Activated B cell treated with CpG ODN at 0.5 μM for 24 hours (primary cell): ENCODE measurements around the gene UROD. TPM values are rescaled to one million over a fixed set of nuclear protein-coding genes. Genes with fewer than 3 reads are reported as not detected.
"Not testable (repeated sequence)": the region's sequence is repeated elsewhere in the genome, so short reads cannot be mapped to it uniquely, and the experiment has no call there.

Source experiments
- ATAC-seq: fragments of 200-7000 bp; cut with Tn5 transposase; one replicate; pipeline ENCODE4 v1.10.0; 2021; ENCODE audit warnings: low read depth, mild to moderate bottlenecking, moderate library complexity
- CTCF ChIA-PET: fragments of 350-600 bp; sonication (Branson Sonifier 250); formaldehyde crosslinking; loops from one replicate; lab custom pipeline; 2021; ENCODE audit warnings: antibody characterized with exemption; lab: Charles Lee
- POLR2A ChIA-PET: fragments of 350-600 bp; sonication (Branson Sonifier 250); formaldehyde crosslinking; loops from one replicate; lab custom pipeline; 2021; ENCODE audit warnings: antibody characterized with exemption; lab: Charles Lee
- DNase-seq: peaks from one replicate; pipeline ENCODE4 v3.0.0; 2022
- H3K27ac Mint-ChIP-seq: one replicate; pipeline ENCODE4 v1.8.0; 2020; ENCODE audit warnings: mixed read lengths
- H3K27me3 Mint-ChIP-seq: one replicate; pipeline ENCODE4 v1.8.0; 2021; ENCODE audit warnings: mixed read lengths
- H3K36me3 Mint-ChIP-seq: one replicate; pipeline ENCODE4 v1.8.0; 2021; ENCODE audit warnings: low read depth, mixed read lengths
- H3K4me1 Mint-ChIP-seq: one replicate; pipeline ENCODE4 v1.8.0; 2021; ENCODE audit warnings: mixed read lengths
- H3K4me3 Mint-ChIP-seq: one replicate; pipeline ENCODE4 v1.8.0; 2020; ENCODE audit warnings: mild to moderate bottlenecking, mixed read lengths
- H3K9me3 Mint-ChIP-seq: one replicate; pipeline ENCODE4 v1.8.0; 2020; ENCODE audit warnings: mixed read lengths
- CTCF ChIP-seq: fragments of 200-600 bp; IDR thresholded peaks from one replicate; pipeline ENCODE4 v1.8.0; 2022; ENCODE audit warnings: antibody characterized with exemption, mild to moderate bottlenecking
- intact Hi-C: fragments of 100-400 bp; cut with micrococcal nuclease; formaldehyde crosslinking; loops from one replicate; pipeline ENCODE4 v1.15.1; 2024
- total RNA-seq: library from RNA; stranded (reverse); gene quantifications from 2 replicates; pipeline ENCODE4 v1.2.3, GENCODE V29; 2022

Gene UROD
- total RNA-seq, 1 donor from 2014 or later, result 60.3 TPM

GRCh38 chr1:45051005-45051772 lies 39.1 kb downstream of the UROD start:
- TF ChIP-seq CTCF, result no peak
- ChIA-PET POLR2A (interaction anchor here (0.6 to 1.3 kb wide), 4 partner anchors 21 to 293 kb away, joined by 3 to 6 read pairs (median 4); no protein-coding TSS in a partner anchor), CTCF (interaction anchor here (1.4 to 1.7 kb wide), 3 partner anchors 33 to 249 kb away, joined by 3 to 4 read pairs (median 4); no protein-coding TSS in a partner anchor)
- Mint-ChIP-seq H3K27me3 (no peaks in the 10 kb centered on the region), H3K9me3 (no peaks in the 10 kb centered on the region), H3K4me1 (peaks cover 30% of the 10 kb centered on the region), H3K4me3 (peak overlapping the region; percentile 64), H3K27ac (peak overlapping the region; percentile 87), H3K36me3 (no peaks in the 10 kb centered on the region)
- intact Hi-C loops, result no loop called here
- peak; percentile 42 for ATAC-seq
- no peak for DNase-seq

- no peak for TF ChIP-seq CTCF
- Mint-ChIP-seq H3K36me3 (no peaks in the 10 kb centered on the region), H3K9me3 (no peaks in the 10 kb centered on the region), H3K4me1 (peaks cover 14% of the 10 kb centered on the region), H3K27ac (no peak overlapping the region), H3K4me3 (no peak overlapping the region), H3K27me3 (no peaks in the 10 kb centered on the region)
- CTCF ChIA-PET, result no interaction called here
- POLR2A ChIA-PET, result no interaction called here
- no peak for ATAC-seq
- intact Hi-C loops, result no loop called here
- DNase-seq, result no peak
Observed at GRCh38 chr1:45057542-45057941, 45.5 kb downstream of the UROD start.

GRCh38 chr1:45059829-45060228 lies 47.8 kb downstream of the UROD start:
- DNase-seq, result no peak
- CTCF ChIA-PET, result interaction anchor here (0.6 kb wide), 1 partner anchor 13 kb away, joined by 3 read pairs; no protein-coding TSS in a partner anchor

GRCh38 chr1:45062463-45062862 lies 50.4 kb downstream of the UROD start:
- ATAC-seq, H3K36me3 Mint-ChIP-seq, CTCF ChIA-PET, H3K9me3 Mint-ChIP-seq, H3K27me3 Mint-ChIP-seq, H3K4me3 Mint-ChIP-seq, H3K27ac Mint-ChIP-seq, POLR2A ChIA-PET, intact Hi-C loops, DNase-seq, H3K4me1 Mint-ChIP-seq: not testable (repeated sequence)

More at GRCh38 chr1:45059829-45060228, 47.8 kb downstream of the UROD start:
- peaks cover 2% of the 10 kb centered on the region for H3K27me3 Mint-ChIP-seq
- POLR2A ChIA-PET, result interaction anchor here (0.5 kb wide), 1 partner anchor 8 kb away, joined by 3 read pairs; no protein-coding TSS in a partner anchor
- no peaks in the 10 kb centered on the region for H3K4me1 Mint-ChIP-seq
- H3K27ac Mint-ChIP-seq, result no peak overlapping the region
- H3K9me3 Mint-ChIP-seq, result no peaks in the 10 kb centered on the region
- ATAC-seq, result no peak
- intact Hi-C loops, result no loop called here
- no peaks in the 10 kb centered on the region for H3K36me3 Mint-ChIP-seq
- no peak overlapping the region for H3K4me3 Mint-ChIP-seq
- no peak for TF ChIP-seq CTCF

- H3K4me1 Mint-ChIP-seq, result no peaks in the 10 kb centered on the region
- POLR2A ChIA-PET, result no interaction called here
- ATAC-seq, result no peak
- no peak overlapping the region for H3K27ac Mint-ChIP-seq
- H3K27me3 Mint-ChIP-seq, result peaks cover 2% of the 10 kb centered on the region
- peaks cover 3% of the 10 kb centered on the region for H3K9me3 Mint-ChIP-seq
- intact Hi-C loops, result no loop called here
- TF ChIP-seq CTCF, result no peak
- H3K4me3 Mint-ChIP-seq, result no peak overlapping the region
- CTCF ChIA-PET, result no interaction called here
- no peak for DNase-seq
- no peaks in the 10 kb centered on the region for H3K36me3 Mint-ChIP-seq
Observed at GRCh38 chr1:45065083-45065482, 53.0 kb downstream of the UROD start.

Other genes starting within 250 kb of the UROD start
- gene RPS8, start 236.7 kb upstream of the UROD start, total RNA-seq, result 3,767 and 4,240 TPM in 2 replicates
- gene BEST4, start 224.1 kb upstream of the UROD start, total RNA-seq, result 0.49 and 0.62 TPM in 2 replicates
- 63.0 and 82.0 TPM in 2 replicates for gene PLK3, start 211.9 kb upstream of the UROD start, total RNA-seq
- not detected in 2 replicates for gene DYNLT4, start 204.9 kb upstream of the UROD start, total RNA-seq
- 25.8 and 27.6 TPM in 2 replicates for gene BTBD19, start 203.7 kb upstream of the UROD start, total RNA-seq
- 1.2 TPM in 2 replicates for gene PTCH2, start 169.0 kb upstream of the UROD start, total RNA-seq
- gene EIF2B3, start 25.7 kb upstream of the UROD start, total RNA-seq, result 21.2 and 26.6 TPM in 2 replicates
- 40.3 and 49.9 TPM in 2 replicates for gene HECTD3, start 930 bp upstream of the UROD start, total RNA-seq
- 1.6 and 2.3 TPM in 2 replicates for gene ZSWIM5, start 194.4 kb downstream of the UROD start, total RNA-seq